Liver (tissue), 3 donors: ENCODE measurements around the gene SRGN.
"Not testable (repeated sequence)": the region's sequence is repeated elsewhere in the genome, so short reads cannot be mapped to it uniquely, and the experiment has no call there.

Experiments
- EGR1 ChIP-seq, 2 donors: IDR thresholded peaks; 2 replicates each; pipeline ENCODE4 v1.6.1; 2016 to 2018; ENCODE audit warnings: antibody characterized with exemption in 2 of 2, low read depth in 2 of 2
- FOXA1 ChIP-seq: IDR thresholded peaks from 2 replicates; pipeline ENCODE4 v1.6.1; 2016; ENCODE audit warnings: antibody characterized with exemption
- TF ChIP-seq, protein P1 (sequence below): fragments of 150-350 bp; IDR thresholded peaks from 2 replicates; pipeline ENCODE4 v1.5.1; 2017; ENCODE audit warnings: improper control_type of control experiment, low read depth, low read length; ENCODE audit not compliant: missing input control
- donor health status: healthy.
- donor health status: healthy.

DNA sequence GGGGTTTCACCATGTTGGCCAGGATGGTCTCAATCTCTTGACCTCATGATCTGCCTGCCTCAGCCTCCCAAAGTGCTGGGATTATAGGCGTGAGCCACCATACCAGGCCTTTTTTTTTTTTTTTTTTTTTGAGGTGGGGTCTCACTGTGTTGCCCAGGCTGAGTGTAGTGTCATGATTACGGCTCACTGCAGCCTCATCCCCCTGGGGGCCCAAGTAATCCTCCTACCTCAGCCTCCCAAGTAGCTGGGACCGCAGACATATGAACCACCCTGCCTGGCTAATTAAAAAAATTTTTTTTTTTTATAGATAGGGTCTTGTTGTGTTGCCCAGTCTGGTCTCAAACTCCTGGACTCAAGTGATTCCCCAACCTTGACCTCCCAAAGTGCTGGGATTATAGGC is 54.2 kb downstream of the SRGN start:
- TF ChIP-seq, protein P1, sequence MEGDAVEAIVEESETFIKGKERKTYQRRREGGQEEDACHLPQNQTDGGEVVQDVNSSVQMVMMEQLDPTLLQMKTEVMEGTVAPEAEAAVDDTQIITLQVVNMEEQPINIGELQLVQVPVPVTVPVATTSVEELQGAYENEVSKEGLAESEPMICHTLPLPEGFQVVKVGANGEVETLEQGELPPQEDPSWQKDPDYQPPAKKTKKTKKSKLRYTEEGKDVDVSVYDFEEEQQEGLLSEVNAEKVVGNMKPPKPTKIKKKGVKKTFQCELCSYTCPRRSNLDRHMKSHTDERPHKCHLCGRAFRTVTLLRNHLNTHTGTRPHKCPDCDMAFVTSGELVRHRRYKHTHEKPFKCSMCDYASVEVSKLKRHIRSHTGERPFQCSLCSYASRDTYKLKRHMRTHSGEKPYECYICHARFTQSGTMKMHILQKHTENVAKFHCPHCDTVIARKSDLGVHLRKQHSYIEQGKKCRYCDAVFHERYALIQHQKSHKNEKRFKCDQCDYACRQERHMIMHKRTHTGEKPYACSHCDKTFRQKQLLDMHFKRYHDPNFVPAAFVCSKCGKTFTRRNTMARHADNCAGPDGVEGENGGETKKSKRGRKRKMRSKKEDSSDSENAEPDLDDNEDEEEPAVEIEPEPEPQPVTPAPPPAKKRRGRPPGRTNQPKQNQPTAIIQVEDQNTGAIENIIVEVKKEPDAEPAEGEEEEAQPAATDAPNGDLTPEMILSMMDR: not testable (repeated sequence)
- not testable (repeated sequence) for TF ChIP-seq EGR1 (IDR thresholded peaks at IDR 0.05; ENCODE audit: low read depth in 2 of 2); FOXA1
